Liver (tissue), 9 donors: ENCODE results near the gene TBC1D5. TPM values are rescaled to one million over a fixed set of nuclear protein-coding genes. Genes with fewer than 3 reads are reported as not detected.

Source experiments
- DNase-seq: peaks from one replicate; pipeline ENCODE4 v3.0.0-alpha.2; 2017; ENCODE audit warnings: low spot score
- H3K27ac ChIP-seq, 2 donors: one replicate each; pipeline ENCODE4 v1.7.0; 2013; ENCODE audit warnings: inconsistent platforms in 2 of 2, low read length in 2 of 2, control low read depth in 1 of 2, low read depth in 1 of 2, mild to moderate bottlenecking in 1 of 2
- H3K27me3 ChIP-seq, 4 donors: one replicate each; pipeline versions ENCODE4 v1.6.1 to v1.7.0; 2013; ENCODE audit warnings: low read length in 3 of 4, inconsistent platforms in 1 of 4, mild to moderate bottlenecking in 1 of 4, moderate library complexity in 1 of 4; ENCODE audit not compliant: control insufficient read depth in 4 of 4, insufficient read depth in 4 of 4
- H3K36me3 ChIP-seq, 4 donors: one replicate each; pipeline versions ENCODE4 v1.6.1 to v1.7.0; 2013; ENCODE audit warnings: low read length in 3 of 4, mild to moderate bottlenecking in 3 of 4, low read depth in 1 of 4, moderate library complexity in 1 of 4; ENCODE audit not compliant: control insufficient read depth in 4 of 4, insufficient read depth in 3 of 4
- H3K4me1 ChIP-seq, 4 donors: one replicate each; pipeline versions ENCODE4 v1.6.1 to v1.7.0; 2013; ENCODE audit warnings: low read length in 3 of 4, mild to moderate bottlenecking in 3 of 4, moderate library complexity in 1 of 4; ENCODE audit not compliant: control insufficient read depth in 4 of 4, insufficient read depth in 4 of 4
- H3K4me3 ChIP-seq, 3 donors: one replicate each; pipeline versions ENCODE4 v1.6.1 to v1.7.0; 2013; ENCODE audit warnings: low read length in 3 of 3, control low read depth in 1 of 3, low read depth in 1 of 3, mild to moderate bottlenecking in 1 of 3
- H3K9ac ChIP-seq, 2 donors: one replicate each; pipeline ENCODE4 v1.7.0; 2013; ENCODE audit warnings: low read length in 2 of 2, mild to moderate bottlenecking in 2 of 2, moderate library complexity in 2 of 2, control low read depth in 1 of 2, low read depth in 1 of 2
- H3K9me3 ChIP-seq, 4 donors: one replicate each; pipeline versions ENCODE4 v1.6.1 to v1.7.0; 2013; ENCODE audit warnings: low read length in 3 of 4; ENCODE audit not compliant: control insufficient read depth in 4 of 4
- EGR1 ChIP-seq, 2 donors: IDR thresholded peaks; 2 replicates each; pipeline ENCODE4 v1.6.1; 2016 to 2018; ENCODE audit warnings: antibody characterized with exemption in 2 of 2, low read depth in 2 of 2
- FOXA1 ChIP-seq: IDR thresholded peaks from 2 replicates; pipeline ENCODE4 v1.6.1; 2016; ENCODE audit warnings: antibody characterized with exemption
- GABPA ChIP-seq, 2 donors: IDR thresholded peaks in 1 of 2; conservative IDR thresholded peaks in 1 of 2; 2 replicates each; pipeline ENCODE4 v1.6.1; 2016; ENCODE audit warnings: antibody characterized with exemption in 2 of 2, mild to moderate bottlenecking in 1 of 2, moderate library complexity in 1 of 2
- HNF4A ChIP-seq, 2 donors: conservative IDR thresholded peaks; 2 replicates each; pipeline ENCODE4 v1.6.1; 2016; ENCODE audit warnings: antibody characterized with exemption in 2 of 2, mild to moderate bottlenecking in 2 of 2
- HNF4G ChIP-seq: IDR thresholded peaks from 2 replicates; pipeline ENCODE4 v1.6.1; 2016; ENCODE audit warnings: antibody characterized with exemption
- JUND ChIP-seq, 2 donors: IDR thresholded peaks; 2 replicates each; pipeline ENCODE4 v1.6.1; 2016; ENCODE audit warnings: antibody characterized with exemption in 2 of 2
- NR2F2 ChIP-seq: IDR thresholded peaks from 2 replicates; pipeline ENCODE4 v1.6.1; 2016; ENCODE audit warnings: antibody characterized with exemption
- RAD21 ChIP-seq, 2 donors: IDR thresholded peaks; 2 replicates each; pipeline ENCODE4 v1.6.1; 2016; ENCODE audit warnings: antibody characterized with exemption in 2 of 2, mild to moderate bottlenecking in 2 of 2
- REST ChIP-seq: IDR thresholded peaks from 2 replicates; pipeline ENCODE4 v1.6.1; 2016; ENCODE audit warnings: antibody characterized with exemption, mild to moderate bottlenecking
- RXRA ChIP-seq, 2 donors: IDR thresholded peaks; 2 replicates each; pipeline ENCODE4 v1.6.1; 2017 to 2018; ENCODE audit warnings: antibody characterized with exemption in 2 of 2, mild to moderate bottlenecking in 1 of 2
- SP1 ChIP-seq: IDR thresholded peaks from 2 replicates; pipeline ENCODE4 v1.6.1; 2018; ENCODE audit warnings: antibody characterized with exemption, mild to moderate bottlenecking
- TAF1 ChIP-seq: conservative IDR thresholded peaks from 2 replicates; pipeline ENCODE4 v1.6.1; 2016; ENCODE audit warnings: antibody characterized with exemption, mild to moderate bottlenecking
- YY1 ChIP-seq: IDR thresholded peaks from 2 replicates; pipeline ENCODE4 v1.6.1; 2016; ENCODE audit warnings: antibody characterized with exemption, mild to moderate bottlenecking
- ZBTB33 ChIP-seq: IDR thresholded peaks from 2 replicates; pipeline ENCODE4 v1.6.1; 2016; ENCODE audit warnings: antibody characterized with exemption
- polyA plus RNA-seq, 2 donors: library from polyadenylated mRNA; stranded (reverse) in 1 of 2; unstranded in 1 of 2; fragments of 200-250 nt in 1 of 2; fragments of >200 nt in 1 of 2; fragmentation: Nextera tagmentation in 1 of 2; extraction: Ambion mirVana in 1 of 2; gene quantifications; one replicate each; pipeline versions ENCODE4 v1.2.1 to v1.2.3, GENCODE V29; 2013 to 2015
- total RNA-seq, 2 donors: library from RNA; depleted of rRNA; stranded (reverse); fragments of >200 nt; gene quantifications; one replicate each; pipeline ENCODE4 v1.2.3, GENCODE V29; 2014
- TF ChIP-seq, protein P1 (sequence below): IDR thresholded peaks from 2 replicates; pipeline ENCODE4 v1.6.1; 2016; ENCODE audit warnings: antibody characterized with exemption
- TF ChIP-seq, protein P2 (sequence below): IDR thresholded peaks from 2 replicates; pipeline ENCODE4 v1.6.1; 2016; ENCODE audit warnings: antibody characterized with exemption
- TF ChIP-seq, protein P3 (sequence below): fragments of 150-350 bp; IDR thresholded peaks from 2 replicates; pipeline ENCODE4 v1.5.1; 2017; ENCODE audit warnings: improper control_type of control experiment, low read depth, low read length; ENCODE audit not compliant: missing input control
- donor health status: healthy.
- donor health status: healthy.
- donor health status: healthy.
- donor health status: healthy.
- donor health status: healthy.

The TBC1D5 gene
- total and polyA plus RNA-seq, 4 donors = 9.1 to 45.6 (median 25.6) TPM

- TF ChIP-seq RXRA (IDR thresholded peaks at IDR 0.05) (no peak), EGR1 (IDR thresholded peaks at IDR 0.05; ENCODE audit: low read depth in 2 of 2) (no peak), RAD21 (IDR thresholded peaks at IDR 0.05) (no peak), NR2F2 (no peak), GABPA (IDR thresholded peaks at IDR 0.05 in 1 of 2, conservative IDR thresholded peaks at IDR 0.05 in 1 of 2) (no peak), FOXA1 (no peak), SP1 (no peak), TAF1 (no peak), ZBTB33 (no peak), HNF4A (conservative IDR thresholded peaks at IDR 0.05) (no peak), JUND (IDR thresholded peaks at IDR 0.05) (no peak), YY1 (no peak), REST (no peak), HNF4G (no peak)
- TF ChIP-seq, protein P1, sequence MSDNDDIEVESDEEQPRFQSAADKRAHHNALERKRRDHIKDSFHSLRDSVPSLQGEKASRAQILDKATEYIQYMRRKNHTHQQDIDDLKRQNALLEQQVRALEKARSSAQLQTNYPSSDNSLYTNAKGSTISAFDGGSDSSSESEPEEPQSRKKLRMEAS = no peak
- TF ChIP-seq, protein P2, sequence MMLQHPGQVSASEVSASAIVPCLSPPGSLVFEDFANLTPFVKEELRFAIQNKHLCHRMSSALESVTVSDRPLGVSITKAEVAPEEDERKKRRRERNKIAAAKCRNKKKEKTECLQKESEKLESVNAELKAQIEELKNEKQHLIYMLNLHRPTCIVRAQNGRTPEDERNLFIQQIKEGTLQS = no peak
- TF ChIP-seq, protein P3, sequence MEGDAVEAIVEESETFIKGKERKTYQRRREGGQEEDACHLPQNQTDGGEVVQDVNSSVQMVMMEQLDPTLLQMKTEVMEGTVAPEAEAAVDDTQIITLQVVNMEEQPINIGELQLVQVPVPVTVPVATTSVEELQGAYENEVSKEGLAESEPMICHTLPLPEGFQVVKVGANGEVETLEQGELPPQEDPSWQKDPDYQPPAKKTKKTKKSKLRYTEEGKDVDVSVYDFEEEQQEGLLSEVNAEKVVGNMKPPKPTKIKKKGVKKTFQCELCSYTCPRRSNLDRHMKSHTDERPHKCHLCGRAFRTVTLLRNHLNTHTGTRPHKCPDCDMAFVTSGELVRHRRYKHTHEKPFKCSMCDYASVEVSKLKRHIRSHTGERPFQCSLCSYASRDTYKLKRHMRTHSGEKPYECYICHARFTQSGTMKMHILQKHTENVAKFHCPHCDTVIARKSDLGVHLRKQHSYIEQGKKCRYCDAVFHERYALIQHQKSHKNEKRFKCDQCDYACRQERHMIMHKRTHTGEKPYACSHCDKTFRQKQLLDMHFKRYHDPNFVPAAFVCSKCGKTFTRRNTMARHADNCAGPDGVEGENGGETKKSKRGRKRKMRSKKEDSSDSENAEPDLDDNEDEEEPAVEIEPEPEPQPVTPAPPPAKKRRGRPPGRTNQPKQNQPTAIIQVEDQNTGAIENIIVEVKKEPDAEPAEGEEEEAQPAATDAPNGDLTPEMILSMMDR = no peak
These were observed 64.2 kb downstream of the TBC1D5 start for GRCh38 chr3:17678116-17678741.

More at GRCh38 chr3:17678116-17678741, 64.2 kb downstream of the TBC1D5 start:
- no peaks in the 10 kb centered on the region for H3K4me1 ChIP-seq
- H3K27ac ChIP-seq = no peak overlapping the region
- no peak overlapping the region for H3K9ac ChIP-seq
- DNase-seq = no peak
- no peaks in the 10 kb centered on the region for H3K27me3 ChIP-seq
- no peak overlapping the region for H3K4me3 ChIP-seq
- no peaks in the 10 kb centered on the region for H3K9me3 ChIP-seq
- no peaks in the 10 kb centered on the region for H3K36me3 ChIP-seq
